Kidney epithelial cell (primary cell): ENCODE data around the gene MTHFD1L. TPM values are rescaled to one million over a fixed set of nuclear protein-coding genes. Genes with fewer than 3 reads are reported as not detected.

Source experiments
- DNase-seq: peaks from one replicate; pipeline ENCODE4 v3.0.0-alpha.2; 2010; ENCODE audit warnings: low read depth
- H3K27me3 ChIP-seq: 2 replicates; pipeline ENCODE4 v1.6.0; 2011; ENCODE audit warnings: low read length; ENCODE audit not compliant: control insufficient read depth, insufficient read depth
- H3K36me3 ChIP-seq: 2 replicates; pipeline ENCODE4 v1.5.1; 2011; ENCODE audit warnings: low read length; ENCODE audit not compliant: control insufficient read depth, insufficient read depth
- H3K4me3 ChIP-seq: 2 replicates; pipeline ENCODE4 v1.5.1; 2011; ENCODE audit warnings: low read depth, mild to moderate bottlenecking, control low read depth, low read length
- CTCF ChIP-seq: IDR thresholded peaks from 2 replicates; pipeline ENCODE4 v1.5.1; 2011; ENCODE audit warnings: mild to moderate bottlenecking, moderate library complexity, low read length, control low read depth, inconsistent platforms; ENCODE audit not compliant: insufficient read depth, poor library complexity, severe bottlenecking
- total RNA-seq: library from RNA; depleted of rRNA; stranded (reverse); fragments of >200 nt; gene quantifications from 2 replicates; pipeline ENCODE4 v1.2.3, GENCODE V29; 2015

The MTHFD1L gene
- total RNA-seq, 1 donor from 2014 or later: 116 TPM

- no peak for TF ChIP-seq CTCF
- H3K4me3 ChIP-seq: no peak overlapping the region
- no peaks in the 10 kb centered on the region for H3K36me3 ChIP-seq
- no peak for DNase-seq
- H3K27me3 ChIP-seq: no peaks in the 10 kb centered on the region
Observed at GRCh38 chr6:151141685-151142084, 276.2 kb downstream of the MTHFD1L start.

GRCh38 chr6:151142676-151143075 is 277.2 kb downstream of the MTHFD1L start:
- DNase-seq: no peak
- Histone ChIP-seq H3K36me3 (no peaks in the 10 kb centered on the region), H3K27me3 (no peaks in the 10 kb centered on the region), H3K4me3 (no peak overlapping the region)
- no peak for TF ChIP-seq CTCF

GRCh38 chr6:151143337-151143736 is 277.8 kb downstream of the MTHFD1L start:
- TF ChIP-seq CTCF: no peak
- Histone ChIP-seq H3K36me3 (no peaks in the 10 kb centered on the region), H3K27me3 (no peaks in the 10 kb centered on the region), H3K4me3 (no peak overlapping the region)
- DNase-seq: no peak

- no peaks in the 10 kb centered on the region for H3K36me3 ChIP-seq
- no peak for TF ChIP-seq CTCF
Observed at GRCh38 chr6:151143806-151144205, 278.3 kb downstream of the MTHFD1L start.

GRCh38 chr6:151147118-151147832 is 281.8 kb downstream of the MTHFD1L start:
- no peak for TF ChIP-seq CTCF
- Histone ChIP-seq H3K4me3 (no peak overlapping the region), H3K36me3 (no peaks in the 10 kb centered on the region), H3K27me3 (no peaks in the 10 kb centered on the region)
- DNase-seq: no peak

More at GRCh38 chr6:151143806-151144205, 278.3 kb downstream of the MTHFD1L start:
- no peak for DNase-seq
- Histone ChIP-seq H3K27me3 (no peaks in the 10 kb centered on the region), H3K4me3 (no peak overlapping the region)

- Histone ChIP-seq H3K4me3 (no peak overlapping the region), H3K27me3 (no peaks in the 10 kb centered on the region), H3K36me3 (no peaks in the 10 kb centered on the region)
- no peak for DNase-seq
- no peak for TF ChIP-seq CTCF
Observed at GRCh38 chr6:151148111-151148510, 282.6 kb downstream of the MTHFD1L start.
